HepG2 (cell line): ENCODE data around the gene C20orf204. TPM values are rescaled to one million over a fixed set of nuclear protein-coding genes. Genes with fewer than 3 reads are reported as not detected.

Experiments used
- IKZF4 ChIP-seq: sonication (generic); formaldehyde crosslinking; IDR thresholded peaks from 2 replicates; pipeline ENCODE4 v1.5.1; 2020; ENCODE audit warnings: borderline replicate concordance, mild to moderate bottlenecking, low read depth, missing genetic modification reagents; ENCODE audit errors: not compliant biosample characterization
- SKIL ChIP-seq: sonication (generic); formaldehyde crosslinking; IDR thresholded peaks from 2 replicates; pipeline ENCODE4 v1.8.0; 2022; ENCODE audit warnings: missing genetic modification reagents, mild to moderate bottlenecking, moderate library complexity, borderline replicate concordance
- SMARCE1 ChIP-seq: fragments of 450-650 bp; IDR thresholded peaks from 2 replicates; pipeline ENCODE4 v1.6.1; 2017; ENCODE audit warnings: borderline replicate concordance
- SRF ChIP-seq: IDR thresholded peaks from 2 replicates; pipeline ENCODE4 v1.6.1; 2011; ENCODE audit warnings: mild to moderate bottlenecking, low read depth, low read length, moderate library complexity
- TBP ChIP-seq: sonication (generic); formaldehyde crosslinking; IDR thresholded peaks from 2 replicates; pipeline ENCODE4 v1.5.0; 2020; ENCODE audit warnings: missing genetic modification reagents
- ZNF121 ChIP-seq: sonication (generic); formaldehyde crosslinking; IDR thresholded peaks from 2 replicates; pipeline ENCODE4 v1.5.0; 2020; ENCODE audit warnings: mild to moderate bottlenecking, missing genetic modification reagents
- ZNF564 ChIP-seq: sonication (generic); formaldehyde crosslinking; IDR thresholded peaks from 2 replicates; pipeline ENCODE4 v1.8.1; 2023; ENCODE audit warnings: mild to moderate bottlenecking, missing genetic modification reagents
- ZNF749 ChIP-seq: sonication (generic); formaldehyde crosslinking; IDR thresholded peaks from 2 replicates; pipeline ENCODE4 v1.8.0; 2022; ENCODE audit warnings: mild to moderate bottlenecking, missing genetic modification reagents, moderate library complexity, borderline replicate concordance
- ZNF839 ChIP-seq: sonication (generic); formaldehyde crosslinking; IDR thresholded peaks from 2 replicates; pipeline ENCODE4 v1.4.0; 2020; ENCODE audit warnings: missing genetic modification reagents, mild to moderate bottlenecking, borderline replicate concordance
- polyA plus RNA-seq, 8 experiments: library from polyadenylated mRNA; depleted of rRNA in 3 of 8; stranded (reverse) in 7 of 8; unstranded in 1 of 8; fragments of >200 nt; fragmentation: Illumina TruSeq in 4 of 8; extraction: Trizol in 4 of 8; gene quantifications; 2 replicates each; pipeline versions ENCODE4 v1.2.1 to v1.2.3, GENCODE V29; 2011 to 2016; ENCODE audit warnings: low read depth in 4 of 8, missing spikeins in 1 of 8, mixed read lengths in 1 of 8; ENCODE audit not compliant: insufficient read depth in 1 of 8
- total RNA-seq, 5 experiments: library from RNA; depleted of rRNA; stranded (reverse); fragments of >200 nt; fragmentation: Illumina TruSeq; extraction: Trizol; gene quantifications; 2 replicates each; pipeline ENCODE4 v1.2.3, GENCODE V29; 2016; ENCODE audit warnings: low read depth in 1 of 5
- TF ChIP-seq, protein P1 (sequence below): sonication (generic); formaldehyde crosslinking; conservative IDR thresholded peaks from 2 replicates; pipeline ENCODE4 v1.4.0; 2020; ENCODE audit warnings: missing genetic modification reagents
- TF ChIP-seq, protein P2 (sequence below), 2 experiments: sonication (generic) in 1 of 2; formaldehyde crosslinking in 1 of 2; IDR thresholded peaks; 2 replicates each; pipeline versions ENCODE4 v1.4.0 to v1.6.1; 2018 to 2020; ENCODE audit warnings: missing genetic modification reagents in 2 of 2, borderline replicate concordance in 1 of 2, low read depth in 1 of 2, mild to moderate bottlenecking in 1 of 2, missing biosample characterization in 1 of 2
- TF ChIP-seq, protein P3 (sequence below): sonication (generic); formaldehyde crosslinking; IDR thresholded peaks from 2 replicates; pipeline ENCODE4 v1.9.0; 2021; ENCODE audit warnings: missing genetic modification reagents, mild to moderate bottlenecking, borderline replicate concordance
- TF ChIP-seq, protein P4 (sequence below): sonication (generic); formaldehyde crosslinking; IDR thresholded peaks from 2 replicates; pipeline ENCODE4 v1.5.1; 2020; ENCODE audit warnings: mild to moderate bottlenecking, moderate library complexity, missing genetic modification reagents
- TF ChIP-seq, protein P5 (sequence below): sonication (generic); formaldehyde crosslinking; IDR thresholded peaks from 2 replicates; pipeline ENCODE4 v1.5.0; 2020; ENCODE audit warnings: mild to moderate bottlenecking, low read depth, missing genetic modification reagents, borderline replicate concordance

C20orf204 gene
- total and polyA plus RNA-seq, 2 of the 13 experiments (the other 11 are each of a cell fraction or from before 2014, with no cell fraction given), result 22.1 to 80.0 TPM

GRCh38 chr20:64079273-64080012 lies 43.5 kb downstream of the C20orf204 start, which contains the start of gene RGS19 (continued):
- TF ChIP-seq, protein P1, sequence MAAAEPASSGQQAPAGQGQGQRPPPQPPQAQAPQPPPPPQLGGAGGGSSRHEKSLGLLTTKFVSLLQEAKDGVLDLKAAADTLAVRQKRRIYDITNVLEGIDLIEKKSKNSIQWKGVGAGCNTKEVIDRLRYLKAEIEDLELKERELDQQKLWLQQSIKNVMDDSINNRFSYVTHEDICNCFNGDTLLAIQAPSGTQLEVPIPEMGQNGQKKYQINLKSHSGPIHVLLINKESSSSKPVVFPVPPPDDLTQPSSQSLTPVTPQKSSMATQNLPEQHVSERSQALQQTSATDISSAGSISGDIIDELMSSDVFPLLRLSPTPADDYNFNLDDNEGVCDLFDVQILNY, result 0 out of 2 replicates have a peak, but pooled peaks have one; percentile 34
- TF ChIP-seq TBP (no peak; the same call in 1 of the 2 replicates), SKIL (CRISPR knock-in tag) (0 out of 2 replicates have a peak, but pooled peaks have one; percentile 38), ZNF564 (CRISPR knock-in tag) (no peak), SRF (no peak), ZNF121 (CRISPR knock-in tag) (no peak), ZNF749 (no peak), IKZF4 (CRISPR knock-in tag) (no peak), ZNF839 (CRISPR knock-in tag) (no peak), SMARCE1 (no peak)
- TF ChIP-seq, protein P2, sequence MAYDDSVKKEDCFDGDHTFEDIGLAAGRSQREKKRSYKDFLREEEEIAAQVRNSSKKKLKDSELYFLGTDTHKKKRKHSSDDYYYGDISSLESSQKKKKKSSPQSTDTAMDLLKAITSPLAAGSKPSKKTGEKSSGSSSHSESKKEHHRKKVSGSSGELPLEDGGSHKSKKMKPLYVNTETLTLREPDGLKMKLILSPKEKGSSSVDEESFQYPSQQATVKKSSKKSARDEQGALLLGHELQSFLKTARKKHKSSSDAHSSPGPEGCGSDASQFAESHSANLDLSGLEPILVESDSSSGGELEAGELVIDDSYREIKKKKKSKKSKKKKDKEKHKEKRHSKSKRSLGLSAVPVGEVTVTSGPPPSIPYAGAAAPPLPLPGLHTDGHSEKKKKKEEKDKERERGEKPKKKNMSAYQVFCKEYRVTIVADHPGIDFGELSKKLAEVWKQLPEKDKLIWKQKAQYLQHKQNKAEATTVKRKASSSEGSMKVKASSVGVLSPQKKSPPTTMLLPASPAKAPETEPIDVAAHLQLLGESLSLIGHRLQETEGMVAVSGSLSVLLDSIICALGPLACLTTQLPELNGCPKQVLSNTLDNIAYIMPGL (CRISPR knock-in tag; IDR thresholded peaks at IDR 0.05; ENCODE audit: borderline replicate concordance in 1 of 2, low read depth in 1 of 2), result peak in 1 of 2 experiments; percentile 65; a peak in 3 of 4 replicates
- TF ChIP-seq, protein P3, sequence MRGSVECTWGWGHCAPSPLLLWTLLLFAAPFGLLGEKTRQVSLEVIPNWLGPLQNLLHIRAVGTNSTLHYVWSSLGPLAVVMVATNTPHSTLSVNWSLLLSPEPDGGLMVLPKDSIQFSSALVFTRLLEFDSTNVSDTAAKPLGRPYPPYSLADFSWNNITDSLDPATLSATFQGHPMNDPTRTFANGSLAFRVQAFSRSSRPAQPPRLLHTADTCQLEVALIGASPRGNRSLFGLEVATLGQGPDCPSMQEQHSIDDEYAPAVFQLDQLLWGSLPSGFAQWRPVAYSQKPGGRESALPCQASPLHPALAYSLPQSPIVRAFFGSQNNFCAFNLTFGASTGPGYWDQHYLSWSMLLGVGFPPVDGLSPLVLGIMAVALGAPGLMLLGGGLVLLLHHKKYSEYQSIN (CRISPR knock-in tag), result no peak
- TF ChIP-seq, protein P4, sequence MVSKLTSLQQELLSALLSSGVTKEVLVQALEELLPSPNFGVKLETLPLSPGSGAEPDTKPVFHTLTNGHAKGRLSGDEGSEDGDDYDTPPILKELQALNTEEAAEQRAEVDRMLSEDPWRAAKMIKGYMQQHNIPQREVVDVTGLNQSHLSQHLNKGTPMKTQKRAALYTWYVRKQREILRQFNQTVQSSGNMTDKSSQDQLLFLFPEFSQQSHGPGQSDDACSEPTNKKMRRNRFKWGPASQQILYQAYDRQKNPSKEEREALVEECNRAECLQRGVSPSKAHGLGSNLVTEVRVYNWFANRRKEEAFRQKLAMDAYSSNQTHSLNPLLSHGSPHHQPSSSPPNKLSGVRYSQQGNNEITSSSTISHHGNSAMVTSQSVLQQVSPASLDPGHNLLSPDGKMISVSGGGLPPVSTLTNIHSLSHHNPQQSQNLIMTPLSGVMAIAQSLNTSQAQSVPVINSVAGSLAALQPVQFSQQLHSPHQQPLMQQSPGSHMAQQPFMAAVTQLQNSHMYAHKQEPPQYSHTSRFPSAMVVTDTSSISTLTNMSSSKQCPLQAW (CRISPR knock-in tag), result peak; percentile 66; the same call in 1 of the 2 replicates
- TF ChIP-seq, protein P5, sequence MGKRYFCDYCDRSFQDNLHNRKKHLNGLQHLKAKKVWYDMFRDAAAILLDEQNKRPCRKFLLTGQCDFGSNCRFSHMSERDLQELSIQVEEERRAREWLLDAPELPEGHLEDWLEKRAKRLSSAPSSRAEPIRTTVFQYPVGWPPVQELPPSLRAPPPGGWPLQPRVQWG (CRISPR knock-in tag), result no peak
